Naive thymus-derived CD8-positive, alpha-beta T cell (primary cell): Measurements from ENCODE around the gene CFAP74. TPM values are rescaled to one million over a fixed set of nuclear protein-coding genes. Genes with fewer than 3 reads are reported as not detected.

Source experiments
- ATAC-seq, 2 donors: fragments of 150-1000 bp; cut with Tn5 transposase in 1 of 2; sonication (Bioruptor Pico), chemical (Tn5 transposase) in 1 of 2; 1 replicate in 1 of 2; 2 replicates in 1 of 2; pipeline ENCODE4 v1.10.0; 2021; ENCODE audit warnings: mild to moderate bottlenecking in 2 of 2, moderate library complexity in 2 of 2
- POLR2A ChIA-PET: fragments of 350-600 bp; sonication (Branson Sonifier 250); formaldehyde crosslinking; loops from one replicate; lab custom pipeline; 2021; ENCODE audit warnings: antibody characterized with exemption; lab: Charles Lee
- DNase-seq, 10 donors: peaks; one replicate each; pipeline versions ENCODE4 v3.0.0 to v3.0.0-alpha.2; 2020 to 2022
- H3K27ac Mint-ChIP-seq, 10 donors: one replicate each; pipeline ENCODE4 v1.8.0; 2020 to 2022; ENCODE audit warnings: mild to moderate bottlenecking in 10 of 10, mixed read lengths in 10 of 10, moderate library complexity in 4 of 10, inconsistent platforms in 1 of 10
- H3K27me3 Mint-ChIP-seq, 5 donors: one replicate each; pipeline ENCODE4 v1.8.0; 2021 to 2022; ENCODE audit warnings: mixed read lengths in 5 of 5
- H3K36me3 Mint-ChIP-seq, 3 donors: one replicate each; pipeline ENCODE4 v1.8.0; 2020 to 2022; ENCODE audit warnings: mixed read lengths in 3 of 3, mild to moderate bottlenecking in 2 of 3, inconsistent platforms in 1 of 3
- H3K4me1 Mint-ChIP-seq, 4 donors: one replicate each; pipeline ENCODE4 v1.8.0; 2021 to 2022; ENCODE audit warnings: mixed read lengths in 4 of 4
- H3K4me3 Mint-ChIP-seq, 10 donors: one replicate each; pipeline ENCODE4 v1.8.0; 2020 to 2022; ENCODE audit warnings: mild to moderate bottlenecking in 10 of 10, mixed read lengths in 10 of 10, moderate library complexity in 6 of 10, inconsistent platforms in 1 of 10
- H3K9me3 Mint-ChIP-seq, 9 donors: one replicate each; pipeline ENCODE4 v1.8.0; 2020 to 2022; ENCODE audit warnings: mixed read lengths in 9 of 9, mild to moderate bottlenecking in 3 of 9, inconsistent platforms in 1 of 9, moderate library complexity in 1 of 9
- polyA plus RNA-seq, 3 donors: library from polyadenylated mRNA; unstranded; fragments of 300-500 nt; fragmentation: Illumina TruSeq; gene quantifications; one replicate each; pipeline ENCODE4 v1.2.3, GENCODE V29; 2021
- total RNA-seq, 8 experiments: library from RNA in 2 of 8; stranded (reverse) in 2 of 8; gene quantifications; one replicate each; pipeline ENCODE4 v1.2.3 and lab custom pipeline; 2021 to 2026

The CFAP74 gene
- total and polyA plus RNA-seq, 5 experiments from 2014 or later: not detected

DNA sequence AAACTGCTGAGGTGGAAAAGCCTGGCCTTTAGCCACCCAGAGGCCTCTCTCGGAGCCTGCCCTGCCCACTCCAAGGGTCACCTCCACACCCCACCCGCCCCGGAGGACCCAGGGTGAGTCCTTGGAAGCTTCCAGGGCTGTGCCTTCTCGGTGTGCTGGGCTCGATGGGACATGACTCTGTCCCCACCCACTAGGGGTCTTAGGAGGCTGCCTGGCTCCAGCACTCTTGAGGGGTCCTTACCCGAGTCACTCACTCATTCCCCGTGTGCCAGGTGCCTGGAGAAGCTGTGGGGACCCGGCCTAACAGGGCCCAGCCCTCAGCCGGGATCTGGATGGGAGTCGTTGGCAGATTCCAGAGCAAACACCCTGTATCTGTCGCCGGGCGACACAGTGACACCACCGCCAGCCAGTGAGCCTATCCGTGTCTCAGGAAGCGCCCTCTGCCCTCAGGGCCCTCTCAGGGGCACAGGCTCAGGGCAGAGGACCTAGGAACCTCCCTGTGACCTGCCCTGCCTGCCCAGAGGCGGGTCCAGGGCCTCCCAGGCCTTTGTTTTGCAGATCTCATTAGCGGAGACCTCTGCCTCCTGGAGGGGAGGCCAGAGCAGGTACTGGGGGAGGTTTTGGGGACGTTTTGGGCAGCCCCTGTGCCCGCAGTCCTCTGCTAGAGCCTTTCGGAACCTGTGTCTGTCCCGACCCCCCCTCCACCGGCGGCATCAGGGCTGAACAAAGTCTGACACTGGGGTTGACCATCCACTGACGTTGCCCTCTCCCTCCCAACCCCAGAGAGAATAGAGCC, 43.6 kb upstream of the CFAP74 start:
- Mint-ChIP-seq H3K27ac (no peak overlapping the region), H3K9me3 (no peaks in the 10 kb centered on the region), H3K4me1 (peaks cover 18 to 29% (median 27%) of the 10 kb centered on the region in 4 donors), H3K27me3 (peaks cover 0 to 10% (median 3%) of the 10 kb centered on the region in 5 donors), H3K36me3 (no peaks in the 10 kb centered on the region), H3K4me3 (no peak overlapping the region)
- DNase-seq (no peak), ATAC-seq (no peak)
- POLR2A ChIA-PET: interaction anchor here (0.5 kb wide), 1 partner anchor 110 kb away, joined by 4 read pairs; no protein-coding TSS in a partner anchor

DNA sequence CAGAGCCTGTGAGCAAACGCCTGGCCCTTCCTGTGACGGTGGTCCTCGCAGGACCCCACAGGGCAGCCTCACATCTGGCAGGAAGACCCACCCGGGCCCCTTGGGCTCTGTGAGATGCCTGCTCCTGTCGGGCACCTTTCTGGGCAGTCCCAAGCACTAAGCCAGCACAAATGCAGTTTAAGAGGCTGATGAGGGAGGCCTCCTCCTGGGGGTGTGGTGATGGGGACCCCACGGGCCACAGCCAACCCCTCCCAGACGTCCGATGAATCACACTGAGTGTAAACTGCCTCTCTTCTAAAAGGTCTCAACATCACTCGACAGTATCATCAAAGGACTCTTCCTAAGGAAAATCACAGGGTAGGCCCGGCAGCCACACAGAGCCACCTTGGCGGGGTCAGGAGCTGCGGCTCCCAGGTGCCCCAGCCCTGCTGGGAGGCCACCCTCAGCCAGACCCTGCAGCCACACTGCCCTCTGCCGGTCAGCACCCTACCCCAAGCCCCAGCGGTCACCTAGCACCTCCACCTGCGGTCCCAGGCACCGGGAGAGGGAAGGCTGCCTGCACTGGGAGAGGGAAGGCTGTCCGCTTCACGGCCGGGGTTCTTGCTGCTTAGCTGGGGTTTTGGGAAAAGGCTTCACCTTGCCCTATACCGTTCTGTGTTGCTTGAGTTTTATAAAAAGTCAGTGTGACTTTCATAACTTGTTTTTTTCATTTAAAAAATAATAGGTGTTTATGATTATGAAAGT, 42.8 kb upstream of the CFAP74 start:
- Mint-ChIP-seq H3K36me3 (no peaks in the 10 kb centered on the region), H3K9me3 (no peaks in the 10 kb centered on the region), H3K27me3 (peaks cover 0 to 10% (median 3%) of the 10 kb centered on the region in 5 donors), H3K27ac (peak overlapping the region in 1 of 10 donors; percentile 84), H3K4me1 (peaks cover 17 to 28% (median 25%) of the 10 kb centered on the region in 4 donors), H3K4me3 (peak overlapping the region in 2 of 10 donors; percentile 46 to 65)
- POLR2A ChIA-PET: interaction anchor here (0.5 kb wide), 1 partner anchor 111 kb away, joined by 4 read pairs; no protein-coding TSS in a partner anchor
- DNase-seq (peak in 3 of 10 donors; percentile 18 to 39 (median 23)), ATAC-seq (no peak)

DNA sequence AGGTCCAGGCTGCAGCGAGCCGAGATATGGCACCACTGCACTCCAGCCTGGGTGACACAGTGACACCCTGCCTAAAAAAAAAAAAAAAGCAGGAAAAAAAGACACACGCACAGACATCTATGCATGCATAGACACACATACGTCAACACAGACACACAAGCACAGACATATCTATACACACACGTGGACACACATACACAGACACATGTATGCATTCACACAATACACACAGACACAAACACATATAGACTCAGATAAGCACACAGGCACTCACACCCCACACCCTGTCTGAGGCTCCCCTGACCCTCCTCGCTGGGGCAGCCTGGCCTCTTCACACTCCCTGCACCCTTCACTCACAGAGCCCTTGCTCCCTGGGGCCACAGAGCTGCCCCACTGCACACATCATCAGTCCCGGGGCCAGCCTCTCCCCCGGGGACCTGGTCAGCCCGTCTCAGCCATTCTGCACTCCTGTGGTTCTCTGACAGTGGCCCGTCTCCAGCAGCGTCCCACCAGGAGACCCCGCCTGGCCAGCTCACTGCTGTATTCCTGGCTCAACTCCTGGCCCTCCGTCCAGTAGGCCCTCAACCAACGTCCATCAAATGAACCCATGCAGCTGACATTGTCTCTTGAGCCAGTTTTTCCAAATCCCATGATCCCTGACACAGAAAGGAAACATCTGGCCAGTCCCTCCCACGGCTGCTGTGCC, 42.0 kb upstream of the CFAP74 start:
- Mint-ChIP-seq H3K4me1 (peaks cover 17 to 28% (median 25%) of the 10 kb centered on the region in 4 donors), H3K27me3 (peaks cover 0 to 10% (median 3%) of the 10 kb centered on the region in 5 donors), H3K36me3 (no peaks in the 10 kb centered on the region), H3K4me3 (peak overlapping the region in 9 of 10 donors; percentile 15 to 65 (median 51)), H3K9me3 (no peaks in the 10 kb centered on the region), H3K27ac (peak overlapping the region in 1 of 10 donors; percentile 84)
- POLR2A ChIA-PET: interaction anchor here (1.1 to 1.5 kb wide), 2 partner anchors 22 to 136 kb away, joined by 4 to 5 read pairs; no protein-coding TSS in a partner anchor
- ATAC-seq (no peak), DNase-seq (no peak)

DNA sequence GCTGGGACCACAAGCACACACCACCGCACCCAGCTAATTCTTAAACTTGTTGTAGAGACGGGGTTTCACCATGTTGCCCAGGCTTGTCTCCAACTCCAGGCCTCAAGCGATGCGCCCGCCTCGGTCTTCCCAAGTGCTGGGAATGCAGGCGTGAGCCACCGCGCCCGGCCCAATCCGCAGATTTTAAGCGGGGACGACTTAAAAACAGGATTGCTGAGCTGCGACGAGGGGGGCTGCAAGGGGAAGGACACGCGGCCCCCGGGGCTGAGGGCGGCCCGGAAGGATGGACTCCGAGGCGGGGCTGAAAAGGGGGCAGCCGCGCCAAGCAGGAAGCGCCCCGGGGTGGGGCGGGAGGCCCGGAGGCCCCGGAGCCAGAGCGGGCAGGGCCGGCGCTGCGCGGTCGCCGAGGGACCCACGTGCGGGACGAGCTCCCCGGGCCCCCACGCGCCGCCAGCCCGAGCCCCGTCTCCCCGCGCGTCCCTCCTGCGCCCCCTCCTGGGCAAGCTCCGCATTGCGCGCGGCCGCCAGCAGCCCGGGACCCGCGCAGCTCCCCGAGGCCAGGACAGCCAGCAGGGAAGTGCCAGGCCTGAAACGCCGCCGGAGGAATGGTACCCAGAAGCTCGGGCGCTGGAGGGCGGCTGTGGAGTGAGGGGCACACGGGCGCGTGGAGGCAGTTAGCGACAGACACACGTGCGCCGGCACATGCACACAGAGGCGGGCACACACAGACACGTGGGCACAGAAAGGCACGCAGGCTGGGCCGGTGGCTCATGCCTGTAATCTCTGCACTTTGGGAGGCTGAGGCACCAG, 41.1 kb upstream of the CFAP74 start:
- DNase-seq: peak; percentile 64 to 93 (median 82)
- peak overlapping the region in 3 of 10 donors; percentile 33 to 74 (median 41) for H3K27ac Mint-ChIP-seq
- H3K4me1 Mint-ChIP-seq: peaks cover 17 to 28% (median 25%) of the 10 kb centered on the region in 4 donors
- peak; percentile 91 to 93 for ATAC-seq
- no peaks in the 10 kb centered on the region for H3K9me3 Mint-ChIP-seq
- peaks cover 0 to 10% (median 3%) of the 10 kb centered on the region in 5 donors for H3K27me3 Mint-ChIP-seq
- H3K4me3 Mint-ChIP-seq: peak overlapping the region in 9 of 10 donors; percentile 44 to 82 (median 65)
- POLR2A ChIA-PET: interaction anchor here (0.5 to 1.5 kb wide), 3 partner anchors 21 to 161 kb away, joined by 3 to 5 read pairs (median 4); no protein-coding TSS in a partner anchor
- H3K36me3 Mint-ChIP-seq: no peaks in the 10 kb centered on the region

DNA sequence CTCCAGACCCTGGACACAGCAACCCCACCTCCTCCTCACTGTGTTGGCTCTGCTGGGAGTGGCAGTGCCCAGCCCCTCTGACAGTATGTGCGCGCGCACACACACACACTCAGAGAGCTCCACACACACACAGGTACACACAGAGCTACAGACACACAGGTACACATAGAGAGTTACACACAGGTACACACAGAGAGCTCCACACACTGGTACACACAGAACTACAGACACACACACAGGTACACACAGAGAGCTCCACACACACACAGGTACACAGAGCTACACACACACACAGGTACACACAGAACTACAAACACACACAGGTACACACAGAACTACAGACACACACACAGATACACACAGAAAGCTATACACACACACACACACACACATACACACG, 40.3 kb upstream of the CFAP74 start:
- H3K4me3 Mint-ChIP-seq: peak overlapping the region in 9 of 10 donors; percentile 31 to 83 (median 61)
- no peaks in the 10 kb centered on the region for H3K36me3 Mint-ChIP-seq
- DNase-seq (no peak), ATAC-seq (no peak)
- H3K27ac Mint-ChIP-seq: peak overlapping the region in 5 of 10 donors; percentile 19 to 68 (median 37)
- POLR2A ChIA-PET: interaction anchor here (0.5 to 1.5 kb wide), 2 partner anchors 20 to 160 kb away, joined by 3 to 4 read pairs; no protein-coding TSS in a partner anchor
- H3K27me3 Mint-ChIP-seq: peaks cover 0 to 6% (median 0%) of the 10 kb centered on the region in 5 donors
- H3K4me1 Mint-ChIP-seq: peaks cover 11 to 21% (median 18%) of the 10 kb centered on the region in 4 donors
- H3K9me3 Mint-ChIP-seq: no peaks in the 10 kb centered on the region

DNA sequence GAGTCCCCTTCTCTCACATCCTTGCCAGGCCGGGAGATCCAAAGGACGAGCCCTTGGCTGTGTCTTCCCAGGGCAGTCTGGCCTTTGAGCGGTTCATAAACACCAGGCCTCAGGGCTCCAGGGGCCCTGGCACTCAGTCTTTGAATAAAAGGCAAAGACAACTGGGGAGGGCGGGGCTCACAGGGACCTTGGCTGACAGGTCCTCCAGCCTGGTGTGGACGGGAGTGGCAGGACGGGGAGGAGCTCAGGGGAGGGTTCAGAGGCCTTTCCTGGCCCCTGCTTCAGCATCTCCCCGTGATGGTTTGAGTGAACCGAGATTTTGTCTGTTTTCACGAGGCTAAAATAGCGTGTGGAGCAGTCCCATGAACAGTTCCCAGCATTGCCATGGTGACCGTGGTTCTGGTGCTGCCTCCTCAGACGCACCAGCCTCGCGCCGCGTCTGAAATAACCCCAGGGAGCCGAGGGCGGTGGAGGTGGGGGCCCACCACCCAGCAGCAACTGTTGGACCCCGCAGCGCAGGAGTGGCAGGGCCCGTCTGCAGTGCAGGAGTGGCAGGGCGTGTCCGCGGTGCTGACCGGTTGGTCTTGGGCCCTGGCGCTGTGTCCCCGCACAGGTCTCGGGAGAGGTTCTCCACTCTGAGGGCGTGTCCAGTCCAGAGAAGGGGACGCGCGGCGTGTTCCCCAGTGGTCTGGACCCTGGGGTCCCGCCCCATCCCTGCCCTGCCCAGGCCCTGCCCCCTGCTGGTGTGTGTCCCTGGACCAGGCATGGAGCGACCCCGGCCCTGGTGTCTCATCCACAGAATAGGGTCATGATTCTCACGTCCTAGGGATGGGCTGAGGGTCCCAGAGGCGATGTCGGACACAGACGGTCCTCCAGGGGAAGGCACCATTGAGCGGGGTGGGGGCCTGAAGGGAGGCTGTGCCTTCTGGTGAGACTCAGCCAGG, 39.5 kb upstream of the CFAP74 start:
- Mint-ChIP-seq H3K27ac (peak overlapping the region in 1 of 10 donors; percentile 44), H3K4me1 (peaks cover 8 to 19% (median 14%) of the 10 kb centered on the region in 4 donors), H3K27me3 (peaks cover 0 to 4% (median 0%) of the 10 kb centered on the region in 5 donors), H3K9me3 (no peaks in the 10 kb centered on the region), H3K36me3 (no peaks in the 10 kb centered on the region), H3K4me3 (no peak overlapping the region)
- DNase-seq (no peak), ATAC-seq (no peak)
- POLR2A ChIA-PET: no interaction called here

GRCh38 chr1:2041887-2042286, 38.3 kb upstream of the CFAP74 start:
- H3K4me3 Mint-ChIP-seq: no peak overlapping the region
- POLR2A ChIA-PET: interaction anchor here (0.6 kb wide), 1 partner anchor 147 kb away, joined by 3 read pairs; no protein-coding TSS in a partner anchor
- no peak for DNase-seq

DNA sequence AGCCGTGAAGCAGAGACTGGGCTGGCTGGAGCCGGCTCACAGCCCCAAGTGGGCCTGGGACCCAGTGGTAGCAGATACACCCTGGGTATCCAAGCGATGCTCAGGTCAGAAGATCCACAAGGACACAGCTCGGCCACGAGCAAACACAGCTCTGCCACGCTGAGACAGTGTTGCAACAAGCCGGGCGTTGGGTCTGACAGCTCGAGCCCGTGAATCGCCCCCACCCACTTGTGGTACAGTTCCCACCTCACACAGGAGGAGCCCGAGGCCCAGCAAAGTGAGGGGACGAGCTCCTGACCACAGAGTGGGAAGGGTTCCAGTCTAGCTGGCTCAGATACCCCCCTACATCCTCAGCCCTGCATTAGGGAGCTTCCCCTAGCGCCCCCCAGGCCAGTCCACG, 37.7 kb upstream of the CFAP74 start:
- DNase-seq (no peak), ATAC-seq (no peak)
- H3K36me3 Mint-ChIP-seq: no peaks in the 10 kb centered on the region
- POLR2A ChIA-PET: interaction anchor here (0.6 kb wide), 1 partner anchor 148 kb away, joined by 3 read pairs; no protein-coding TSS in a partner anchor
- no peak overlapping the region for H3K4me3 Mint-ChIP-seq
- no peaks in the 10 kb centered on the region for H3K9me3 Mint-ChIP-seq
- no peak overlapping the region for H3K27ac Mint-ChIP-seq
- H3K4me1 Mint-ChIP-seq: peaks cover 8 to 19% (median 13%) of the 10 kb centered on the region in 4 donors
- H3K27me3 Mint-ChIP-seq: peaks cover 0 to 4% (median 0%) of the 10 kb centered on the region in 5 donors

More at GRCh38 chr1:2041887-2042286, 38.3 kb upstream of the CFAP74 start:
- no peak overlapping the region for H3K27ac Mint-ChIP-seq
- no peaks in the 10 kb centered on the region for H3K9me3 Mint-ChIP-seq
- H3K36me3 Mint-ChIP-seq: no peaks in the 10 kb centered on the region
- peaks cover 8 to 19% (median 14%) of the 10 kb centered on the region in 4 donors for H3K4me1 Mint-ChIP-seq
- no peak for ATAC-seq
- H3K27me3 Mint-ChIP-seq: peaks cover 0 to 4% (median 0%) of the 10 kb centered on the region in 5 donors

GRCh38 chr1:2039251-2039650, 35.7 kb upstream of the CFAP74 start:
- Mint-ChIP-seq H3K9me3 (no peaks in the 10 kb centered on the region), H3K27ac (no peak overlapping the region), H3K4me1 (peaks cover 0 to 6% (median 3%) of the 10 kb centered on the region in 4 donors), H3K27me3 (peaks cover 0 to 2% (median 0%) of the 10 kb centered on the region in 5 donors), H3K4me3 (no peak overlapping the region), H3K36me3 (no peaks in the 10 kb centered on the region)
- POLR2A ChIA-PET: interaction anchor here (0.6 kb wide), 1 partner anchor 127 kb away, joined by 6 read pairs; no protein-coding TSS in a partner anchor
- ATAC-seq (no peak), DNase-seq (no peak)

DNA sequence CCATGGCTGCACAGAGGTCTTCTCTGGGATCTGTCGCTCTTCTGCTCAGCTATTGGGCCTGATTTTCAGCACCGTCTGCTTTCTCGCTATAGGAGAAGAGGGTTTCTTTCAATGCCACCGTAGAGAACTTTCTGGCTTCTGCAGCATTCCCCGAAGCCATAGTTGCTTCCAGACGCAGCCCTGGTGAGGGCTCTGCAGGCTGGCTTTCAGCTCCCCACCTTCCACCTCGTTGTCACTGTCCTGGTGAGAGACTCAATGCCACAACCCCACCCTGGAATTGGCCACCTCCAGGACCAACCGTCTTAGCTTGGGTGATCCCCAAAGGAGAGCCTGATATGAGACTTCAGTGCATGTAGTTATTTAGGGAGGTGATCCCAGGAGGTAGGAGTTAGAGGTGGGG, 34.6 kb upstream of the CFAP74 start:
- POLR2A ChIA-PET: no interaction called here
- no peaks in the 10 kb centered on the region for H3K27me3 Mint-ChIP-seq
- no peak overlapping the region for H3K27ac Mint-ChIP-seq
- no peaks in the 10 kb centered on the region for H3K4me1 Mint-ChIP-seq
- no peak overlapping the region for H3K4me3 Mint-ChIP-seq
- ATAC-seq (no peak), DNase-seq (no peak)
- no peaks in the 10 kb centered on the region for H3K9me3 Mint-ChIP-seq
- H3K36me3 Mint-ChIP-seq: no peaks in the 10 kb centered on the region
